ENCODE data around the gene SEMA3F. TPM values are rescaled to one million over a fixed set of nuclear protein-coding genes. Genes with fewer than 3 reads are reported as not detected.
A peak's percentile ranks its signal among the peaks of the same experiment; 100 is the strongest.

Gene SEMA3F
- total RNA-seq, 1 experiment from 2014 or later: 34.0 TPM

DNA sequence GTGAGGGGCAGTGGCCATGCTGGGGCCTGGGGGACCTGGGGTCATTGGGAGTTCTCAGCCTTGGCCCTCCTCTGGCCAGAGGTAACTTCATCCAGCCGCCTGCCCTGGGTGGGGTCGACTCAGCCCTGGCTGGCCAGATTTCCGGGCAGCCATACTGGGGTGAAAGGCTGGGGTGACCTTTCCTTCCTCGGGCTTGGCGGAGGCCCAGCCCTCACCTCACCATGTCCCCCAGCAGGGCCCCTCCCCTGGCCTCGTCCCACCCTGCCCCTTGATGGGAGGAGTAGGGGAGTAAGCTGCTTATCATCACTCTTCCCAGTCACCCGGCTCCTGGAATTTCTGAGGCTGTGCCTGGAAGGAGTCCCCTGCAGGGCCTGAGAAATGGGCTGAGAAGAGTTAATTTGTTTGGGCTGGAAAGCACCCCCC lies 5.4 kb downstream of the SEMA3F start:
- intact Hi-C loops (cut with micrococcal nuclease; ENCODE audit: unreplicated experiment): no loop called here
- TF ChIP-seq, protein P1, sequence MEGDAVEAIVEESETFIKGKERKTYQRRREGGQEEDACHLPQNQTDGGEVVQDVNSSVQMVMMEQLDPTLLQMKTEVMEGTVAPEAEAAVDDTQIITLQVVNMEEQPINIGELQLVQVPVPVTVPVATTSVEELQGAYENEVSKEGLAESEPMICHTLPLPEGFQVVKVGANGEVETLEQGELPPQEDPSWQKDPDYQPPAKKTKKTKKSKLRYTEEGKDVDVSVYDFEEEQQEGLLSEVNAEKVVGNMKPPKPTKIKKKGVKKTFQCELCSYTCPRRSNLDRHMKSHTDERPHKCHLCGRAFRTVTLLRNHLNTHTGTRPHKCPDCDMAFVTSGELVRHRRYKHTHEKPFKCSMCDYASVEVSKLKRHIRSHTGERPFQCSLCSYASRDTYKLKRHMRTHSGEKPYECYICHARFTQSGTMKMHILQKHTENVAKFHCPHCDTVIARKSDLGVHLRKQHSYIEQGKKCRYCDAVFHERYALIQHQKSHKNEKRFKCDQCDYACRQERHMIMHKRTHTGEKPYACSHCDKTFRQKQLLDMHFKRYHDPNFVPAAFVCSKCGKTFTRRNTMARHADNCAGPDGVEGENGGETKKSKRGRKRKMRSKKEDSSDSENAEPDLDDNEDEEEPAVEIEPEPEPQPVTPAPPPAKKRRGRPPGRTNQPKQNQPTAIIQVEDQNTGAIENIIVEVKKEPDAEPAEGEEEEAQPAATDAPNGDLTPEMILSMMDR (conservative IDR thresholded peaks at IDR 0.05): no peak
- TF ChIP-seq EZH2 (IDR thresholded peaks at IDR 0.05; ENCODE audit: low read depth): no peak
- Histone ChIP-seq H3K9me3 (ENCODE audit: insufficient read depth, low read depth) (no peaks in the 10 kb centered on the region), H4K20me1 (ENCODE audit: insufficient read depth) (no peaks in the 10 kb centered on the region), H3K79me2 (ENCODE audit: low read depth) (no peaks in the 10 kb centered on the region), H2AFZ (no peak overlapping the region), H3F3A (ENCODE audit: insufficient read depth, low read depth) (peaks cover 3% of the 10 kb centered on the region; the same call in 1 of the 2 replicates), H3K4me2 (no peak overlapping the region), H3K9me2 (ENCODE audit: insufficient read depth) (no peaks in the 10 kb centered on the region), H3K27ac (no peak overlapping the region), H3K27me3 (ENCODE audit: insufficient read depth, low read depth) (no peaks in the 10 kb centered on the region), H3K4me3 (no peak overlapping the region), H3K4me1 (replicated peaks; ENCODE audit: insufficient read depth) (peaks cover 38% of the 10 kb centered on the region), H3K36me3 (ENCODE audit: low read depth) (no peaks in the 10 kb centered on the region)
- ChIA-PET CTCF (no interaction called here), POLR2A (ENCODE audit: unreplicated experiment) (interaction anchor here (1.0 kb wide), 1 partner anchor 12 kb away, joined by 3 read pairs; no protein-coding TSS in a partner anchor)
- no TSS peak for BruUV-seq (replicated peaks)
- peak in 1 of 2 experiments; percentile 82 for DNase-seq

DNA sequence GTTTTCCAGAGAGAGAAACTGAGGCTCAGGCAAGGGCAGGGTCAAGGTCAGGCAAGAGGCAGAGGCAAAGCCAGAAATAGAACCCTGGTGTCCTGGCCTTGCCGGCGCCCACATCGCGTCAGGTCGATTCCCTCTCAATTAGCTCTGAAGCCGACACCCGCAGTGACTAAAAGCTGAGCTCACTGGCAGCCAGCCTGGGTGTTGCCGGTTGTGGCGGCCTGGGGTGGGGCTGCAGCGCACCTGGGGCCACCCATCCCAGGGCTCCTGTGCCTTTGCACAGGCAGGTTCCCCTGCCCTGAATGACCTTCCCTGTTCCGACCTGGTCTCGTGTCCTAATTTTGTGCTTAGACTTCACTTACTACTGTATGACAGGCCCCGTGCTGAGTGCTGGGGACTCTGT lies 6.2 kb downstream of the SEMA3F start:
- Histone ChIP-seq H3K9me2 (ENCODE audit: insufficient read depth) (no peaks in the 10 kb centered on the region), H3K4me3 (no peak overlapping the region), H3F3A (ENCODE audit: insufficient read depth, low read depth) (peaks cover 3% of the 10 kb centered on the region; the same call in 1 of the 2 replicates), H3K4me2 (peak overlapping the region; percentile 10; the same call in 1 of the 2 replicates), H3K27me3 (ENCODE audit: insufficient read depth, low read depth) (no peaks in the 10 kb centered on the region), H2AFZ (no peak overlapping the region), H3K9me3 (ENCODE audit: insufficient read depth, low read depth) (no peaks in the 10 kb centered on the region), H4K20me1 (ENCODE audit: insufficient read depth) (no peaks in the 10 kb centered on the region), H3K79me2 (ENCODE audit: low read depth) (no peaks in the 10 kb centered on the region), H3K27ac (no peak overlapping the region), H3K36me3 (ENCODE audit: low read depth) (no peaks in the 10 kb centered on the region), H3K4me1 (replicated peaks; ENCODE audit: insufficient read depth) (peaks cover 38% of the 10 kb centered on the region)
- peak in 1 of 2 experiments; percentile 64 for DNase-seq
- TF ChIP-seq, protein P1 (conservative IDR thresholded peaks at IDR 0.05): no peak
- TF ChIP-seq EZH2 (IDR thresholded peaks at IDR 0.05; ENCODE audit: low read depth): no peak
- intact Hi-C loops (cut with micrococcal nuclease; ENCODE audit: unreplicated experiment): no loop called here
- BruUV-seq (replicated peaks): no TSS peak
- ChIA-PET CTCF (interaction anchor here (0.6 to 0.9 kb wide), 2 partner anchors 30 to 39 kb away, joined by 3 to 4 read pairs; no protein-coding TSS in a partner anchor), POLR2A (ENCODE audit: unreplicated experiment) (interaction anchor here (0.6 to 1.0 kb wide), 3 partner anchors 12 to 107 kb away, joined by 3 to 5 read pairs (median 4); partner anchors contain the start of gene SEMA3B)

DNA sequence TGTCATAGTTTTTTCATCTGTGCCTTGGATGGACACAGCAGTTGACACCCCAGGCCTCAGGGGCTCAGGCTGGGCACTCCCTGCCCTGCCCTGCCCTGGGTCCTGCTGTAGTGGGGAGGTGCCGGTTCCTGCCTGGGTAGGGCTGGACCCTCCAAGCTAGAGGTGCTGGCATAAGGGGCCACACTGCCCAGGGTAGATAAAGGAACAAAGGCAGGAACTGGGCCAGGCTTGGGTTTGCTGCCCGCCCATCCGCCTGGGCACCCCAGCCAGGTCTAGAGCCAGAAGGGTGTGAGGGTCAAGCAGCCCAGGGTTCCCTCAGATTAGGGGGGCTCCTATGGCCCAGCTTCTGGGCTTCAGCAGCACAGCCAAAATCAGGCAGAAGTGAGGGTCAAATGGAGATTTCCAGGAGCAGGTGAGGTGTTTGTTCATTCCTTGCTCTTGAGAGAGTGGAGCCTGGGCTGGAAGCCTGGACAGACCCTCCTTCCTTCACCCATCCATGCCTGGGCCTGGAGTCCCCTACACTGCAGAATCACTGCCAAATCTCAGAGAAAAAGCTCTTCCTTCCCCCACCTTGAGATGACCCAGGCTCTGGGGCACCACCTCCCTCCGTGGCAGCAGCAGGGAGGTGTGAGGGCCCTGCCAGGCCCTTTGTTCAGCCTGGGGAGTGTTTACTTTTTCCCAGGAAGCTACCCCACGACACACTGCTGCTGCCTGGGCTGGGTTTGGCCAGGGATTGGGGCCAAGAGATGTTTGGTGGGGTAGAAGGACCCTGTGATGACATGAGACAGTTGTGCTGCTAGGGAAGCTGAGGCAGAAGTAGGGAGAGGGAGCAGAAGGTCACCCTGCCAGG lies 7.1 kb downstream of the SEMA3F start:
- Histone ChIP-seq H3K9me3 (ENCODE audit: insufficient read depth, low read depth) (no peaks in the 10 kb centered on the region), H3K4me2 (no peak overlapping the region; the same call in 1 of the 2 replicates), H3K4me3 (no peak overlapping the region), H3K79me2 (ENCODE audit: low read depth) (no peaks in the 10 kb centered on the region), H3K9me2 (ENCODE audit: insufficient read depth) (no peaks in the 10 kb centered on the region), H3K36me3 (ENCODE audit: low read depth) (no peaks in the 10 kb centered on the region), H4K20me1 (ENCODE audit: insufficient read depth) (no peaks in the 10 kb centered on the region), H3K27ac (no peak overlapping the region), H3K27me3 (ENCODE audit: insufficient read depth, low read depth) (no peaks in the 10 kb centered on the region), H3F3A (ENCODE audit: insufficient read depth, low read depth) (peaks cover 3% of the 10 kb centered on the region; the same call in 1 of the 2 replicates), H3K4me1 (replicated peaks; ENCODE audit: insufficient read depth) (peaks cover 38% of the 10 kb centered on the region), H2AFZ (no peak overlapping the region)
- ChIA-PET CTCF (interaction anchor here (0.6 to 0.9 kb wide), 2 partner anchors 30 to 1117 kb away, joined by 3 to 4 read pairs; no protein-coding TSS in a partner anchor), POLR2A (ENCODE audit: unreplicated experiment) (no interaction called here)
- DNase-seq: no peak
- intact Hi-C loops (cut with micrococcal nuclease; ENCODE audit: unreplicated experiment): no loop called here
- TF ChIP-seq, protein P1 (conservative IDR thresholded peaks at IDR 0.05): no peak
- no peak for TF ChIP-seq EZH2 (IDR thresholded peaks at IDR 0.05; ENCODE audit: low read depth)
- no TSS peak for BruUV-seq (replicated peaks)

All from PC-9 (cell line).